Measurements from ENCODE around the gene DNAJB8. TPM values are rescaled to one million over a fixed set of nuclear protein-coding genes. Genes with fewer than 3 reads are reported as not detected.

The DNAJB8 gene
- total RNA-seq, 1 donor from 2014 or later: not detected

DNA sequence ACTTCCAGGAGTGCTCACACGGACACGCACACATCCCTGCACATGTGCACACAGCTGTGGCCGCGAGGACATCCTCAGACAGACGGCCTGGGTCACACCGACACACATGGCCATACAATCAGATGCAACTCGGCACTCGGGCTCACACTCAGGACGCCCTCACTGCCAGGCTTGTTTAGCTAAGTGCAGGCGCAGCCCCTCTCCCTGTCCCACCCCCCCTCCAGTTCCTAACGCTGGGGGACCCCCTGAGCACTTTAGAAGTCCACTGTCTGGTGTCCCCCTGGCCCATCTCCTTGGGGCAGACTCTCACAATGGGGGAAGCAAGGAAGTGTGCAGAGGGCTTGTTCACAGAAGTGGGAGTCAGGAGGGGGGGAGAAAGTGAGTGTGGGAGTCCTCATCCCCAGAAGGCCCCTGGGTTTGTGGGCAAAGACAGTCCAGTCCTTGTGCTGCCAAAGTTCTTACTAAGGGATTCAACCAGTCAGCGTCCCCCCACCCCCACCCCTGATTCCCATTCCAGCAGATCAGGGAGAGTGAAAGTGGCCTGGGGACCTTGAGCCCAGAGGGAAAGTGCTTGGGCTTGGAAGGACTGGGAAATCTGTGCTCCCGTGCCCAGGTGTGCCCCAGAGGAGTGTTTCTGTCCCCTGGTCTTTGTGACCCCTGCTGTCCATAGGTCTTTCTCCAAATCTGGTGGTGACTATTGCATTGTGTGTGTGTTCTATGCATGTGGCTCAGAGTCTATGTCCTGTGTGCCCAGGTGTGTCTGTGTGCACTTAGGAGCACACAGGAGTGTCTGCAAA is 27.1 kb upstream of the DNAJB8 start:
- H3K27me3 ChIP-seq (ENCODE audit: low read depth): peaks cover 94% of the 10 kb centered on the region
- H3K9me3 ChIP-seq: no peaks in the 10 kb centered on the region
- TF ChIP-seq, protein P1, sequence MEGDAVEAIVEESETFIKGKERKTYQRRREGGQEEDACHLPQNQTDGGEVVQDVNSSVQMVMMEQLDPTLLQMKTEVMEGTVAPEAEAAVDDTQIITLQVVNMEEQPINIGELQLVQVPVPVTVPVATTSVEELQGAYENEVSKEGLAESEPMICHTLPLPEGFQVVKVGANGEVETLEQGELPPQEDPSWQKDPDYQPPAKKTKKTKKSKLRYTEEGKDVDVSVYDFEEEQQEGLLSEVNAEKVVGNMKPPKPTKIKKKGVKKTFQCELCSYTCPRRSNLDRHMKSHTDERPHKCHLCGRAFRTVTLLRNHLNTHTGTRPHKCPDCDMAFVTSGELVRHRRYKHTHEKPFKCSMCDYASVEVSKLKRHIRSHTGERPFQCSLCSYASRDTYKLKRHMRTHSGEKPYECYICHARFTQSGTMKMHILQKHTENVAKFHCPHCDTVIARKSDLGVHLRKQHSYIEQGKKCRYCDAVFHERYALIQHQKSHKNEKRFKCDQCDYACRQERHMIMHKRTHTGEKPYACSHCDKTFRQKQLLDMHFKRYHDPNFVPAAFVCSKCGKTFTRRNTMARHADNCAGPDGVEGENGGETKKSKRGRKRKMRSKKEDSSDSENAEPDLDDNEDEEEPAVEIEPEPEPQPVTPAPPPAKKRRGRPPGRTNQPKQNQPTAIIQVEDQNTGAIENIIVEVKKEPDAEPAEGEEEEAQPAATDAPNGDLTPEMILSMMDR (IDR thresholded peaks at IDR 0.05): no peak
- H3K27ac ChIP-seq: peak overlapping the region; percentile 89
- DNase-seq: no peak
- H3K36me3 ChIP-seq: no peaks in the 10 kb centered on the region
- intact Hi-C loops (cut with DNase I): no loop called here
- H3K4me3 ChIP-seq: peak overlapping the region; percentile 65
- peaks cover 55% of the 10 kb centered on the region for H3K4me1 ChIP-seq
- ATAC-seq: no peak

GRCh38 chr3:128492671-128493569 is 26.2 kb upstream of the DNAJB8 start, which contains the start of gene GATA2:
Gene GATA2 (minus strand): TSS chr3:128493201. CDS start chr3:128487031, 6,170 bp downstream.
- ATAC-seq (no peak), DNase-seq (no peak)
- peaks cover 94% of the 10 kb centered on the region for H3K27me3 ChIP-seq (ENCODE audit: low read depth)
- H3K4me3 ChIP-seq: peak within 1 kb of the TSS; percentile 65
- H3K9me3 ChIP-seq: no peaks in the 10 kb centered on the region
- intact Hi-C loops (cut with DNase I): no loop called here
- peak within 1 kb of the TSS; percentile 89 for H3K27ac ChIP-seq
- TF ChIP-seq, protein P1 (IDR thresholded peaks at IDR 0.05): no peak
- peaks cover 57% of the 10 kb centered on the region for H3K4me1 ChIP-seq
- H3K36me3 ChIP-seq: no peaks in the 10 kb centered on the region

DNA sequence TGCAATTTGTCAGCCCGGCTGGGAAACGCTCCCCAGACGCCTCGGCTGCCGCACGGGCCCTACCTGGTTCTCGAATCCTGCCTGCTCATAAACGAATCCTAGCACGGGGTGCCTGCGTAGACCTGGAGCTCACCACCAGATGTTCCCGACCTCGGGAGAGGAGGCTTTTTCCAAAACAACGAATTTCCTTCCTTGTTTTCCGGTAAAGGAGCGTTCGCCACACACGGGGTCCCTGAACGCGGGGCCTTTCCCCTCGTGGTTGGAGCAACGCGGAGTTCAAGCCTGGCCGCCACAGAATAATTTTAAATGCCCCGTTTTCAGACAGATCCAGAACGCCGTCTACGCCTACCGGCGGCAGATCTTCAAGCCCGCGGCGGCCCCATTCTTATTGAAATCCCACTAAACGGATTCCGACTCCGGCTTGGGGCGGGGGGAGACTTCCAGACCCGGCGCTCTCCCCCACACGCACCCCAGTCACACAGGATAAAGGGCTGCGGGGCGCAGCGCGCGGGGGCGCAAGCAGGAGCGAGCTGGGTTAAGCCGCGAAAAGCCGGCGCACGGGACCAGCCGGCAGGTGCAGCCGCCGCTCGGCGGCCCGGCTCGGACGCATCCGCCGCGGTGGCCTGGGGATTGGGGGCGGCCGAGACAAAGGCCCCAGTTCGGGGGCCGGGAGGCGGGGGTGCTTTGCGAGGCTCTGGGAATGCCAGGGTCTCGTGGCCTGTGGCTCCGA is 25.4 kb upstream of the DNAJB8 start:
- intact Hi-C loops (cut with DNase I): no loop called here
- no peak for DNase-seq
- H3K9me3 ChIP-seq: no peaks in the 10 kb centered on the region
- TF ChIP-seq, protein P1 (IDR thresholded peaks at IDR 0.05): no peak
- H3K27me3 ChIP-seq (ENCODE audit: low read depth): peaks cover 94% of the 10 kb centered on the region
- H3K4me3 ChIP-seq: peak overlapping the region; percentile 65
- peak overlapping the region; percentile 89 for H3K27ac ChIP-seq
- peaks cover 58% of the 10 kb centered on the region for H3K4me1 ChIP-seq
- ATAC-seq: no peak
- H3K36me3 ChIP-seq: no peaks in the 10 kb centered on the region

GRCh38 chr3:128491691-128491940 is 24.9 kb upstream of the DNAJB8 start:
- ATAC-seq: no peak
- Histone ChIP-seq H3K27me3 (ENCODE audit: low read depth) (peaks cover 94% of the 10 kb centered on the region), H3K36me3 (no peaks in the 10 kb centered on the region), H3K4me1 (peaks cover 58% of the 10 kb centered on the region), H3K9me3 (no peaks in the 10 kb centered on the region), H3K4me3 (peak overlapping the region; percentile 65), H3K27ac (peak overlapping the region; percentile 89)
- intact Hi-C loops (cut with DNase I): no loop called here
- no peak for DNase-seq
- TF ChIP-seq, protein P1 (IDR thresholded peaks at IDR 0.05): no peak
